GM19351 (cell line): ENCODE results near the gene TGIF2LY.
"Not testable (repeated sequence)": the region's sequence is repeated elsewhere in the genome, so short reads cannot be mapped to it uniquely, and the experiment has no call there.

Source experiments
- ATAC-seq: cut with Tn5 transposase; IDR thresholded peaks from one replicate; pipeline ENCODE4 v1.9.1; 2021; ENCODE audit warnings: mild to moderate bottlenecking, moderate library complexity; ENCODE audit not compliant: unreplicated experiment

The TGIF2LY gene

DNA sequence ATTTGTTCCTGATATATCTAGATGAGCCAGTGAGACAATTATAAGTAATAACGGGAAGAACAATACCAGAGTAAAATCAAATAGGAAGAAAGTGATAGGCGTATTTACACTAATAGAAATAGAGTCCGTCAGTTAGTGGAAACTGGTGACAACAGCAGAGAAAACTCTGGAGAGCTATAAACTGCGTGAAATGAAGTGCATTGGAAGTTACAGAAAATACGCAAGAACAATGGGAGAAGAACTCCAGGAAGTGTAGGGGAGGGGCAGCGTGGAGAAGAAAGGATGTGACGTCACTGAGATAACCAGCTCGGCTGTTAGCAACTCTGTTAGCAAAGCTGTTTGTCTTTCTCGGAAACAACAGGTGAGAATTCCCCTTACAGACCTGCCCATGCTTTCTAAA is at the start of gene TGIF2LY:
TGIF2LY (plus strand) TSS at position 301 of the 400 bp plus-strand sequence. CDS start 178 bp downstream, outside the sequence.
- ATAC-seq: not testable (repeated sequence)
